Vagina (tissue), 2 donors: Measurements from ENCODE around the gene MTMR4.

Experiments
- CTCF ChIP-seq, 3 experiments: fragments of 450-650 bp in 2 of 3; fragments of 200-600 bp in 1 of 3; sonication (generic) in 1 of 3; IDR thresholded peaks; one replicate each; pipeline ENCODE4 v1.5.1; 2017 to 2019; ENCODE audit warnings: antibody characterized with exemption in 3 of 3, mild to moderate bottlenecking in 2 of 3, moderate library complexity in 2 of 3
- POLR2A ChIP-seq, 2 donors: fragments of 450-650 bp; IDR thresholded peaks; one replicate each; pipeline ENCODE4 v1.6.1; 2017; ENCODE audit warnings: antibody characterized with exemption in 2 of 2, mild to moderate bottlenecking in 2 of 2, moderate library complexity in 2 of 2

DNA sequence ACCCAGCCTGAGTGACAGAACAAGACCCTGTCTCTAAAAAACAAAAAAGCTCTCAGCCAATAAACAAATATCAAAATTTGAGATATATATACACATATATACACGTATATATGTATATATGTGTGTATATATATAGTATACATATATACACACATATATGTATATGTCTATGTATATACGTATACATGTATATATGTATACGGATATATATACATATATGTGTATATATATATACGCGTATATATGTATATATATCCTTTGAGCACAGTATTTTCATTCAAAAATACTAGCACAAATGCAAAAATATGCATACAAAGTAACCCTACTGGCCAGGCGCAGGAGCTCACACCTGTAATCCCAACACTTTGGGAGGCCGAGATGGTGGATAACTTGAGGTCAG is 13.0 kb downstream of the MTMR4 start:
- no peak for TF ChIP-seq CTCF (IDR thresholded peaks at IDR 0.05)
- no peak for TF ChIP-seq POLR2A (IDR thresholded peaks at IDR 0.05)
